Measurements from ENCODE around the gene AMDHD1. TPM values are rescaled to one million over a fixed set of nuclear protein-coding genes. Genes with fewer than 3 reads are reported as not detected.

The AMDHD1 gene
- total RNA-seq, 1 experiment from 2014 or later = 0.80 TPM

GRCh38 chr12:95975491-95975890 lies 32.4 kb downstream of the AMDHD1 start:
- no peak for TF ChIP-seq EZH2phosphoT487 (IDR thresholded peaks at IDR 0.05; ENCODE audit: borderline replicate concordance, low read length)
- TF ChIP-seq CTCF (conservative IDR thresholded peaks at IDR 0.05; ENCODE audit: low read depth, low read length) = no peak
- TF ChIP-seq EZH2 (IDR thresholded peaks at IDR 0.05; ENCODE audit: low read length, unreplicated experiment) = no peak
- H3K4me3 ChIP-seq (ENCODE audit: low read length) = no peak overlapping the region
- H3K4me2 ChIP-seq (ENCODE audit: low read length) = no peak overlapping the region
- H3K36me3 ChIP-seq (ENCODE audit: low read depth, low read length) = no peaks in the 10 kb centered on the region
- intact Hi-C loops (cut with micrococcal nuclease) = no loop called here
- H3K27me3 ChIP-seq (ENCODE audit: low read length) = no peaks in the 10 kb centered on the region
- CTCF ChIA-PET = interaction anchor here (0.6 kb wide), 1 partner anchor 405 kb away, joined by 3 read pairs; no protein-coding TSS in a partner anchor
- no peak for ATAC-seq
- H3F3A ChIP-seq (ENCODE audit: low read length, unreplicated experiment) = no peaks in the 10 kb centered on the region
- H3K79me2 ChIP-seq (ENCODE audit: low read length) = no peaks in the 10 kb centered on the region
- no peak for DNase-seq
- no peak overlapping the region for H2AFZ ChIP-seq (ENCODE audit: low read length)
- no peaks in the 10 kb centered on the region for H3K9me2 ChIP-seq (replicated peaks; ENCODE audit: low read length)
- no peaks in the 10 kb centered on the region for H4K20me1 ChIP-seq (ENCODE audit: low read length)
- BruUV-seq (replicated peaks) = no TSS peak
- POLR2A ChIA-PET (ENCODE audit: unreplicated experiment) = no interaction called here
- no peaks in the 10 kb centered on the region for H3K9me3 ChIP-seq (ENCODE audit: low read length)
- no peak overlapping the region for H3K9ac ChIP-seq (ENCODE audit: low read length)
- no peak overlapping the region for H3K27ac ChIP-seq (ENCODE audit: low read length)
- no peaks in the 10 kb centered on the region for H3K4me1 ChIP-seq (ENCODE audit: insufficient read depth, low read length)

- ATAC-seq (no peak), DNase-seq (peak; percentile 46)
- CTCF ChIA-PET = no interaction called here
- H3F3A ChIP-seq (ENCODE audit: low read length, unreplicated experiment) = no peaks in the 10 kb centered on the region
- H3K4me2 ChIP-seq (ENCODE audit: low read length) = no peak overlapping the region
- no peaks in the 10 kb centered on the region for H3K4me1 ChIP-seq (ENCODE audit: insufficient read depth, low read length)
- H3K79me2 ChIP-seq (ENCODE audit: low read length) = no peaks in the 10 kb centered on the region
- no peaks in the 10 kb centered on the region for H3K27me3 ChIP-seq (ENCODE audit: low read length)
- H3K4me3 ChIP-seq (ENCODE audit: low read length) = no peak overlapping the region
- H4K20me1 ChIP-seq (ENCODE audit: low read length) = no peaks in the 10 kb centered on the region
- intact Hi-C loops (cut with micrococcal nuclease) = no loop called here
- no peak for TF ChIP-seq EZH2 (IDR thresholded peaks at IDR 0.05; ENCODE audit: low read length, unreplicated experiment)
- TF ChIP-seq CTCF (conservative IDR thresholded peaks at IDR 0.05; ENCODE audit: low read depth, low read length) = no peak
- no peak for TF ChIP-seq EZH2phosphoT487 (IDR thresholded peaks at IDR 0.05; ENCODE audit: borderline replicate concordance, low read length)
- no peak overlapping the region for H3K9ac ChIP-seq (ENCODE audit: low read length)
- no peak overlapping the region for H2AFZ ChIP-seq (ENCODE audit: low read length)
- BruUV-seq (replicated peaks) = no TSS peak
- H3K9me3 ChIP-seq (ENCODE audit: low read length) = no peaks in the 10 kb centered on the region
- POLR2A ChIA-PET (ENCODE audit: unreplicated experiment) = no interaction called here
- H3K27ac ChIP-seq (ENCODE audit: low read length) = no peak overlapping the region
- no peaks in the 10 kb centered on the region for H3K36me3 ChIP-seq (ENCODE audit: low read depth, low read length)
- no peaks in the 10 kb centered on the region for H3K9me2 ChIP-seq (replicated peaks; ENCODE audit: low read length)
These were observed 33.3 kb downstream of the AMDHD1 start for GRCh38 chr12:95976416-95976832.

- CTCF ChIA-PET = no interaction called here
- Histone ChIP-seq H3K9me2 (replicated peaks; ENCODE audit: low read length) (no peaks in the 10 kb centered on the region), H2AFZ (ENCODE audit: low read length) (no peak overlapping the region), H3K4me2 (ENCODE audit: low read length) (no peak overlapping the region), H3K4me1 (ENCODE audit: insufficient read depth, low read length) (no peaks in the 10 kb centered on the region), H3K4me3 (ENCODE audit: low read length) (no peak overlapping the region), H3K36me3 (ENCODE audit: low read depth, low read length) (no peaks in the 10 kb centered on the region), H3K79me2 (ENCODE audit: low read length) (no peaks in the 10 kb centered on the region), H4K20me1 (ENCODE audit: low read length) (no peaks in the 10 kb centered on the region), H3F3A (ENCODE audit: low read length, unreplicated experiment) (no peaks in the 10 kb centered on the region), H3K9me3 (ENCODE audit: low read length) (no peaks in the 10 kb centered on the region), H3K27ac (ENCODE audit: low read length) (no peak overlapping the region), H3K9ac (ENCODE audit: low read length) (no peak overlapping the region), H3K27me3 (ENCODE audit: low read length) (no peaks in the 10 kb centered on the region)
- no peak for ATAC-seq
- TF ChIP-seq EZH2phosphoT487 (IDR thresholded peaks at IDR 0.05; ENCODE audit: borderline replicate concordance, low read length) (no peak), CTCF (conservative IDR thresholded peaks at IDR 0.05; ENCODE audit: low read depth, low read length) (no peak), EZH2 (IDR thresholded peaks at IDR 0.05; ENCODE audit: low read length, unreplicated experiment) (no peak)
- intact Hi-C loops (cut with micrococcal nuclease) = no loop called here
- BruUV-seq (replicated peaks) = no TSS peak
- POLR2A ChIA-PET (ENCODE audit: unreplicated experiment) = no interaction called here
- DNase-seq = no peak
These were observed 34.7 kb downstream of the AMDHD1 start for GRCh38 chr12:95977764-95978305.
